OCI-LY7 (cell line): ENCODE data around the gene FGFRL1. TPM values are rescaled to one million over a fixed set of nuclear protein-coding genes. Genes with fewer than 3 reads are reported as not detected.

Experiments used
- BruUV-seq: library from RNA; stranded (reverse); fragments of 400-500 nt; replicated peaks from 2 replicates; lab custom pipeline; 2021; lab: Mats Ljungman, UMichigan
- CTCF ChIA-PET: fragments of 300-600 bp; sonication (Branson Sonifier 250); formaldehyde crosslinking; loops from one replicate; lab custom pipeline; 2022; ENCODE audit warnings: antibody characterized with exemption; ENCODE audit not compliant: unreplicated experiment; lab: Charles Lee
- POLR2A ChIA-PET: fragments of 300-600 bp; sonication (Branson Sonifier 250); formaldehyde crosslinking; loops from one replicate; lab custom pipeline; 2022; ENCODE audit warnings: antibody characterized with exemption; lab: Charles Lee
- DNase-seq: peaks from one replicate; pipeline ENCODE4 v3.0.0-alpha.2; 2015; ENCODE audit warnings: low spot score
- H2AFZ ChIP-seq: fragments of 200-600 bp; sonication (generic), shearing (Covaris generic); 2 replicates; pipeline ENCODE4 v1.6.1; 2014; ENCODE audit warnings: mild to moderate bottlenecking, antibody characterized with exemption, low read length, moderate library complexity
- H3K27ac ChIP-seq: fragments of 200-600 bp; sonication (generic); 2 replicates; pipeline ENCODE4 v1.5.1; 2014; ENCODE audit warnings: mixed run types, low read depth, mild to moderate bottlenecking, moderate library complexity, low read length, inconsistent platforms; ENCODE audit not compliant: poor library complexity, severe bottlenecking
- H3K36me3 ChIP-seq: fragments of 200-600 bp; sonication (generic); 2 replicates; pipeline ENCODE4 v1.6.1; 2014; ENCODE audit warnings: mild to moderate bottlenecking, antibody characterized with exemption, low read length, moderate library complexity, mixed read lengths; ENCODE audit not compliant: insufficient read depth
- H3K4me1 ChIP-seq: fragments of 200-600 bp; sonication (generic); 2 replicates; pipeline ENCODE4 v1.5.1; 2014; ENCODE audit warnings: mild to moderate bottlenecking, low read length; ENCODE audit not compliant: insufficient read depth, poor library complexity, severe bottlenecking
- H3K4me2 ChIP-seq: fragments of 200-600 bp; sonication (generic); 2 replicates; pipeline ENCODE4 v1.6.1; 2014; ENCODE audit warnings: mild to moderate bottlenecking, low read length
- H3K4me3 ChIP-seq: fragments of 200-600 bp; sonication (generic); 2 replicates; pipeline ENCODE4 v1.5.1; 2014; ENCODE audit warnings: mild to moderate bottlenecking, low read depth, low read length; ENCODE audit not compliant: poor library complexity, severe bottlenecking
- H3K79me2 ChIP-seq: fragments of 200-600 bp; sonication (generic); 2 replicates; pipeline ENCODE4 v1.6.1; 2016; ENCODE audit warnings: low read depth, mild to moderate bottlenecking, low read length, moderate library complexity, mixed read lengths; ENCODE audit not compliant: insufficient read depth
- H3K9me2 ChIP-seq: fragments of 200-600 bp; sonication (generic); 2 replicates; pipeline ENCODE4 v1.6.1; 2016; ENCODE audit warnings: mild to moderate bottlenecking, low read length, mixed read lengths; ENCODE audit not compliant: insufficient read depth
- H3K9me3 ChIP-seq: fragments of 200-600 bp; sonication (generic); 2 replicates; pipeline ENCODE4 v1.6.1; 2014; ENCODE audit warnings: mild to moderate bottlenecking, mixed run types, low read length, mixed read lengths
- H4K20me1 ChIP-seq: fragments of 200-600 bp; sonication (generic); 2 replicates; pipeline ENCODE4 v1.6.1; 2014; ENCODE audit warnings: mild to moderate bottlenecking, antibody characterized with exemption, low read length, moderate library complexity, mixed read lengths; ENCODE audit not compliant: insufficient read depth
- EZH2phosphoT487 ChIP-seq: fragments of 200-600 bp; sonication (generic); IDR thresholded peaks from 2 replicates; pipeline ENCODE4 v1.6.1; 2018; ENCODE audit warnings: low read depth, borderline replicate concordance, mild to moderate bottlenecking, mixed run types, antibody characterized with exemption, low read length, moderate library complexity, mixed read lengths
- intact Hi-C: fragments of 100-400 bp; cut with micrococcal nuclease; formaldehyde crosslinking; loops from one replicate; pipeline ENCODE4 v1.10.0; 2022; ENCODE audit not compliant: unreplicated experiment
- total RNA-seq, 2 experiments: library from RNA; depleted of rRNA in 1 of 2; stranded (reverse); fragments of >200 nt in 1 of 2; shearing (Covaris generic) in 1 of 2; gene quantifications; 2 replicates each; pipeline ENCODE4 v1.2.3, GENCODE V29; 2014 to 2022
- TF ChIP-seq, protein P1 (sequence below): fragments of 200-600 bp; sonication (generic); conservative IDR thresholded peaks from 2 replicates; pipeline ENCODE4 v1.5.1; 2014; ENCODE audit warnings: mild to moderate bottlenecking, antibody characterized with exemption, low read length, moderate library complexity, mixed read lengths

Gene FGFRL1
- total RNA-seq, 2 experiments from 2014 or later = 1.4 to 2.7 TPM

DNA sequence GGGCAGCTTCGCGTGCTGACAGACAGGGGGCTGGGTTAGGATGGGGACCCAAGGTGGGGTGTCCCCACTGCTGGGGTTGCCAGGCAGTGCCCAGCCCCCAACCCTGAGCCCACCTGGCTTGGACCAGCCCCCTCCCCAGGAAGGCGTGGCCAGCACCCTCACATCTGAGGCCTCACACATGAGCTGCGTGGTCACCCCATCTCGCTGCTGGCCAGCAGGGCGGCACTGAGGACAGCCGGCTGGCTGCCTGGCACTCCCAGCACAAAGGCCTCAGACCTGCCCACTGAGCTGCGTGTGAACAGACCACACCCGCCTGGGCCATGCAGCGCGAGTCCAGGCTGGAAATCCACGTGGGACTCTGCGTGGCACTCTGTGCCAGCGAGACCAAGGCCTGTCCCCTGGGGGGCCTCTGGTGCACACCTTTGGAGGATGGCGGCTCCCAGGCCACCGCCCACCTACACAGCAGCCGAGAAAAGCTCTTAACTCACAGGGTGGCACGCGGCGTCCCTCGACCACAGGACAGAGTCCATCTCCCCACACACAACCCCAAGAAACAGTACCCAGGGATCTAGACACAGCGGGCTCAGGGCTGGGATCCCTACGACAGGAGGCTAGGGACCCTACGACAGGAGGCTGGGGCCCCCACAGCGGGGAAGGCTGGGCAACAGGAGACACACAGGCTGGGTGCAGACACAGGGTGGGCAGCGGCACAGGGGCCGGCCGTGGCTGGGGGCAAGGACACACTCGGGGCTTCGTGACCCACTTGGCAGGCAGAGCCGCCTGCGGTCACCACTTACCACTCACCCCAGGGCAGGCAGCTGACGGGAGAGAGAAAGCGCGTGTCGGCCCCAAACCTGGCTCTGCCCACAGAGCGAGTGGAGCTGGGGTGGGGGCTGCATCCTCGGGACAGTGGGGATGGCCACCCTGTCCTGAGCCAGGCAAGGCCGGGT lies 47.9 kb upstream of the FGFRL1 start:
- Histone ChIP-seq H3K4me2 (no peak overlapping the region), H3K27ac (no peak overlapping the region), H3K79me2 (no peaks in the 10 kb centered on the region), H3K9me3 (no peaks in the 10 kb centered on the region), H3K4me1 (no peaks in the 10 kb centered on the region), H3K36me3 (no peaks in the 10 kb centered on the region), H4K20me1 (no peaks in the 10 kb centered on the region), H3K4me3 (no peak overlapping the region), H3K9me2 (no peaks in the 10 kb centered on the region), H2AFZ (no peak overlapping the region)
- ChIA-PET CTCF (no interaction called here), POLR2A (no interaction called here)
- TF ChIP-seq, protein P1, sequence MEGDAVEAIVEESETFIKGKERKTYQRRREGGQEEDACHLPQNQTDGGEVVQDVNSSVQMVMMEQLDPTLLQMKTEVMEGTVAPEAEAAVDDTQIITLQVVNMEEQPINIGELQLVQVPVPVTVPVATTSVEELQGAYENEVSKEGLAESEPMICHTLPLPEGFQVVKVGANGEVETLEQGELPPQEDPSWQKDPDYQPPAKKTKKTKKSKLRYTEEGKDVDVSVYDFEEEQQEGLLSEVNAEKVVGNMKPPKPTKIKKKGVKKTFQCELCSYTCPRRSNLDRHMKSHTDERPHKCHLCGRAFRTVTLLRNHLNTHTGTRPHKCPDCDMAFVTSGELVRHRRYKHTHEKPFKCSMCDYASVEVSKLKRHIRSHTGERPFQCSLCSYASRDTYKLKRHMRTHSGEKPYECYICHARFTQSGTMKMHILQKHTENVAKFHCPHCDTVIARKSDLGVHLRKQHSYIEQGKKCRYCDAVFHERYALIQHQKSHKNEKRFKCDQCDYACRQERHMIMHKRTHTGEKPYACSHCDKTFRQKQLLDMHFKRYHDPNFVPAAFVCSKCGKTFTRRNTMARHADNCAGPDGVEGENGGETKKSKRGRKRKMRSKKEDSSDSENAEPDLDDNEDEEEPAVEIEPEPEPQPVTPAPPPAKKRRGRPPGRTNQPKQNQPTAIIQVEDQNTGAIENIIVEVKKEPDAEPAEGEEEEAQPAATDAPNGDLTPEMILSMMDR = no peak
- no peak for TF ChIP-seq EZH2phosphoT487
- DNase-seq = no peak
- intact Hi-C loops = no loop called here
- BruUV-seq = no TSS peak

DNA sequence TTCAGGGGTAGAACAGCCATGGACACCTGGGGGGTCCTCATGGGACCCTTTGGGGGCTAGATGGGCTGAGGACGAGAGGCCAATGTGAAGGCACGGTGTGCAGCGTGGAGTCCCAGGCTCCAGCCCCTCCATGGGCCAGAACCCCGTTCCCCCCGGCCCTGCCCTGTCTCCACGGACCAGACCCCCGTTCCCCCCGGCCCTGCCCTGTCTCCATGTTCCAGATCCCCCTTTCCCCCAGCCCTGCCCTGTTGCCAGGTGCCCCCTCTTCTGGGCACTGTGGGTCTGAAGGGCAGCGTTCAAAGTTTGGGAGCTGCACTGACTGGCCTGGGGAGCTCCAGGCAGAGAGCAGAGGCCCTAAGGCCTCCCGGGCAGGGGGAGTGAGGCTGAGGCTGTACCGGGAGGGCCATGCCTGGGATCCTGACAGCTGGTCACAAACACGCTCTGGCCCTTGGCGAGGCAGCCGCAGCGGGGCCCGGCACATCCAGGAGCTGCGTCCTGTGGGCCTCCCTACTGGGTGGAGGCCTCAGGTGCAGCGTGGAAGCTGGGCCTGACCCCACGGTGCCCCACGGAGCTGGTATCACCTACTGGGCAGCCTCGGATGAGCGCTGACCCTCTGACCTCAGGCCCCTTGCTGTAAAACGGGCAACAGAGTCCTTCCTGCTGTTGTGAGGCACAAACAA lies 46.9 kb upstream of the FGFRL1 start:
- Histone ChIP-seq H3K4me1 (no peaks in the 10 kb centered on the region), H2AFZ (no peak overlapping the region), H3K36me3 (no peaks in the 10 kb centered on the region), H3K27ac (no peak overlapping the region), H3K4me2 (no peak overlapping the region), H3K9me3 (no peaks in the 10 kb centered on the region), H3K4me3 (no peak overlapping the region), H4K20me1 (no peaks in the 10 kb centered on the region), H3K9me2 (no peaks in the 10 kb centered on the region), H3K79me2 (no peaks in the 10 kb centered on the region)
- POLR2A ChIA-PET = no interaction called here
- no TSS peak for BruUV-seq
- CTCF ChIA-PET = no interaction called here
- no peak for DNase-seq
- TF ChIP-seq EZH2phosphoT487 = no peak
- TF ChIP-seq, protein P1 = no peak
- intact Hi-C loops = no loop called here
